Thoracic aorta (tissue), 2 donors: Measurements from ENCODE around the gene CHEK1. TPM values are rescaled to one million over a fixed set of nuclear protein-coding genes. Genes with fewer than 3 reads are reported as not detected.

Source experiments
- ATAC-seq: fragments of 150-250 bp; one replicate; pipeline ENCODE4 v1.8.0; 2017; ENCODE audit warnings: low read depth; ENCODE audit not compliant: insufficient number of reproducible peaks, low FRiP score
- DNase-seq: peaks from one replicate; pipeline ENCODE4 v3.0.0-alpha.2; 2020; ENCODE audit warnings: low spot score
- H3K27ac ChIP-seq, 2 donors: fragments of 200-600 bp; sonication (generic); 1 replicate in 1 of 2; 2 replicates in 1 of 2; pipeline ENCODE4 v1.5.1; 2016; ENCODE audit warnings: mild to moderate bottlenecking in 2 of 2, moderate library complexity in 2 of 2
- H3K27me3 ChIP-seq: fragments of 200-600 bp; sonication (generic); replicated peaks from 2 replicates; pipeline ENCODE4 v1.6.0; 2016; ENCODE audit warnings: mild to moderate bottlenecking; ENCODE audit not compliant: insufficient read depth
- H3K36me3 ChIP-seq: fragments of 200-600 bp; sonication (generic); one replicate; pipeline ENCODE4 v1.5.1; 2016
- H3K4me1 ChIP-seq, 2 donors: fragments of 200-600 bp; sonication (generic); 1 replicate in 1 of 2; 2 replicates in 1 of 2; pipeline versions ENCODE4 v1.5.1 to v1.6.0; 2016; ENCODE audit warnings: low read depth in 2 of 2, mild to moderate bottlenecking in 1 of 2; ENCODE audit not compliant: control insufficient read depth in 1 of 2
- H3K4me3 ChIP-seq: fragments of 200-600 bp; sonication (generic); 2 replicates; pipeline ENCODE4 v1.5.1; 2016; ENCODE audit warnings: mild to moderate bottlenecking
- H3K9me3 ChIP-seq: fragments of 200-600 bp; sonication (generic); 2 replicates; pipeline ENCODE4 v1.5.1; 2016
- CTCF ChIP-seq: fragments of 200-600 bp; sonication (generic); IDR thresholded peaks from one replicate; pipeline ENCODE4 v1.5.1; 2019; ENCODE audit warnings: antibody characterized with exemption
- total RNA-seq, 2 donors: library from RNA; depleted of rRNA; stranded (reverse); fragments of >200 nt; gene quantifications; one replicate each; pipeline versions ENCODE4 v1.1.0 to v1.2.3, GENCODE V29; 2016

The CHEK1 gene
- total RNA-seq, 2 donors from 2014 or later, result 0.41 to 3.5 TPM

DNA sequence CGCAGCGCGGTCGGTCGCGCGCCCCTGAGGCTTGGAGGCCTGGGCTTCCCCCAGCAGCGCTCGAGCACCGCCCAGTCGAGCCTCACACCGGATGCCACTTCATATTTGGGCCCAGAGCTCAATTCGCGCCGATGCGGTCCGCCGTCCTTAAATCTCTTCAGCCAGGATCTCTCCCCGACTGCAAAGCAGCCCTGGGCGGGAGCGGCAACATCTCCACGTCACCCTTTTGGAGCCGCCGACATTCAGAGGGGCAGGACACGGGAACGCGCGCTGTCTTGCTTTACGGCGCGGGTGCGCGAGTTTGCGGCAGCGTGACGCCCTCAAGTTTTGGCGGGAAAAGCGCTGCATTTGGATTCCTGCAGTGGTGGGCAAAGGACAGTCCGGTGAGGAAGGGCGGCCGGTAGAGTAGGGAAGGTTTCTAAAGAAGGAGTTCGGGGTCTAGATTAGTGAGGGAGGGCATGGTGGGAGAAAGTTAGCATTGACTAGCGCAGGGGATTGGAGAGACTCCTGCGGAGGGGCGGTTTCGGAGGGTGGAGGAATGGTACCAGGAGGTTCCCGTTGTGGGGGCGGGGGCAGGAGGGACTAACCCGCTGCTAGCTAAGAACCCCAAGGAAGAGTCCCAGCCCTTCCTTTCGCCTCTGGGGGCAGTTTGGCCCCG is 796 bp downstream of the CHEK1 start:
- TF ChIP-seq CTCF, result no peak
- no peaks in the 10 kb centered on the region for H3K27me3 ChIP-seq
- H3K9me3 ChIP-seq, result no peaks in the 10 kb centered on the region
- H3K4me1 ChIP-seq, result peaks cover 17 to 38% of the 10 kb centered on the region in 2 donors
- peaks cover 12% of the 10 kb centered on the region for H3K36me3 ChIP-seq
- H3K4me3 ChIP-seq, result peak overlapping the region; percentile 96
- DNase-seq (peak; percentile 56), ATAC-seq (peak; percentile 80)
- peak overlapping the region; percentile 94 to 99 for H3K27ac ChIP-seq

DNA sequence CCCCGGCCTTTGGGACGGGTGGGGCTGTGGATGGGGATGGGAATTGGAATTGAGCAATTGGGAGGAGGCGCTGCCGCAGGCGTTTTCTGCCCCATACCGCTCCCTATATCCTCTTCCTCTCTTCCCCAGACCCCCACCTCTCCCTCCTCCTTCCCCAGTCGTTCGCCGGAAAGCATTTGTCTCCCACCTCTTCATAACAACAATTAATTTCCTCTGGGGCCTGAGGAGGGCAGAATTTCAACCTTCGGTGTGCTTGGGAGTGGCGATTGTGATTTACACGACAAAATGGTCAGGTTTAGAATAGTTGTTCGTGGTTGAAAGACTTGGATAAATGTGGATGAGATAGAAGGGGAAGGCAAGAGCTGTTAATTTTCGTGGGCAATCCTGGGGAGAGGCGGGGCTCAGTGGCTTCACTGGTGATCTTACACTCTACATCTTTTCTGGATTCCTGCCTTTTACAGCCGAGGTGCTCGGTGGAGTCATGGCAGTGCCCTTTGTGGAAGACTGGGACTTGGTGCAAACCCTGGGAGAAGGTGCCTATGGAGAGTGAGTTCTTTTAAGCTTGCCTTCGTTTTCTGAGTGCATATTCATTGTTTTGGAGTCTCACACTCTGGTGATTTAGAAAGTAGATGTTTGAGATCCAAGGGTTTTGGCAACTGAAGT is 1.5 kb downstream of the CHEK1 start:
- Histone ChIP-seq H3K9me3 (no peaks in the 10 kb centered on the region), H3K4me1 (peaks cover 17 to 35% of the 10 kb centered on the region in 2 donors), H3K27me3 (no peaks in the 10 kb centered on the region), H3K27ac (peak overlapping the region; percentile 94 to 99), H3K4me3 (peak overlapping the region; percentile 96), H3K36me3 (peaks cover 5% of the 10 kb centered on the region)
- DNase-seq (no peak), ATAC-seq (no peak)
- no peak for TF ChIP-seq CTCF

DNA sequence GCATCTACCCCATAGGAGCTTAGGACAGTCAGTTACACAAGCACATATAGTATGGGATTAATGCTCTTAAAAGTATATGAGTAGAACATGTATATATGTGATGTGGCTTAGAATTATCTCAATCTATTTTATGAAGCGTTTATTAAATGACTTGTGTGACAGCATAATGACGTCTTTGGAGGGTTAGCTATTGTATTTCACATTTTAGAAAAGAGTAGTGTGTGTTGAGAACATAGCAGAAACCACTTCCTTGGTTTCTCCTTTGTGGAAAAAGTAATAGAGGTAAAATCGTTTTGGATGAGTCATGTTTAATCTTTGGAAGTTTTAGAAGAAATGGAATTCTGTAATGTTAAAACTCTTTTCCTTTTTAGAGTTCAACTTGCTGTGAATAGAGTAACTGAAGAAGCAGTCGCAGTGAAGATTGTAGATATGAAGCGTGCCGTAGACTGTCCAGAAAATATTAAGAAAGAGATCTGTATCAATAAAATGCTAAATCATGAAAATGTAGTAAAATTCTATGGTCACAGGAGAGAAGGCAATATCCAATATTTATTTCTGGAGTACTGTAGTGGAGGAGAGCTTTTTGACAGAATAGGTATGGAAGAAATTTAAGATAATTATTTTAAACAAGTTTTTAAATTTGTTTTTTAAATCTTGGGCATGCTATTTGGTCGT is 2.4 kb downstream of the CHEK1 start:
- no peak for ATAC-seq
- Histone ChIP-seq H3K4me1 (peaks cover 9 to 29% of the 10 kb centered on the region in 2 donors), H3K36me3 (no peaks in the 10 kb centered on the region), H3K27me3 (no peaks in the 10 kb centered on the region), H3K27ac (no peak overlapping the region), H3K4me3 (no peak overlapping the region), H3K9me3 (no peaks in the 10 kb centered on the region)
- TF ChIP-seq CTCF, result no peak
- DNase-seq, result no peak

GRCh38 chr11:125637840-125638239 is 12.9 kb downstream of the CHEK1 start:
- ATAC-seq (no peak), DNase-seq (no peak)
- no peak overlapping the region for H3K27ac ChIP-seq
- no peak overlapping the region for H3K4me3 ChIP-seq
- H3K4me1 ChIP-seq, result no peaks in the 10 kb centered on the region
- H3K36me3 ChIP-seq, result no peaks in the 10 kb centered on the region
- TF ChIP-seq CTCF, result no peak
- H3K27me3 ChIP-seq, result no peaks in the 10 kb centered on the region
- no peaks in the 10 kb centered on the region for H3K9me3 ChIP-seq

GRCh38 chr11:125638315-125638714 is 13.4 kb downstream of the CHEK1 start:
- no peaks in the 10 kb centered on the region for H3K4me1 ChIP-seq
- DNase-seq, result no peak
- no peak overlapping the region for H3K4me3 ChIP-seq
- no peaks in the 10 kb centered on the region for H3K9me3 ChIP-seq
- TF ChIP-seq CTCF, result no peak
- no peak overlapping the region for H3K27ac ChIP-seq
- H3K36me3 ChIP-seq, result no peaks in the 10 kb centered on the region
- no peaks in the 10 kb centered on the region for H3K27me3 ChIP-seq
- no peak for ATAC-seq
